HL-60 (cell line): ENCODE data around the gene ITGB2.
"Not testable (repeated sequence)": the region's sequence is repeated elsewhere in the genome, so short reads cannot be mapped to it uniquely, and the experiment has no call there.

Source experiments
- DNase-seq, 2 experiments: peaks; one replicate each; pipeline ENCODE4 v3.0.0-alpha.2; 2010 to 2020; ENCODE audit warnings: low read depth in 1 of 2, low spot score in 1 of 2
- H3K27ac ChIP-seq: fragments of 250-450 bp; sonication (Bioruptor Pico); replicated peaks from 2 replicates; pipeline ENCODE4 v1.5.1; 2020; ENCODE audit warnings: mild to moderate bottlenecking, moderate library complexity
- H3K27me3 ChIP-seq: fragments of 250-450 bp; sonication (Bioruptor Pico); 2 replicates; pipeline ENCODE4 v1.5.1; 2021; ENCODE audit warnings: mild to moderate bottlenecking, moderate library complexity; ENCODE audit not compliant: insufficient read depth, poor library complexity, severe bottlenecking
- H3K4me3 ChIP-seq: replicated peaks from 2 replicates; pipeline ENCODE4 v1.5.1; 2011; ENCODE audit warnings: mild to moderate bottlenecking, control low read depth, low read length; ENCODE audit not compliant: insufficient read depth
- CTCF ChIP-seq: IDR thresholded peaks from one replicate; pipeline ENCODE4 v1.5.1; 2011; ENCODE audit warnings: low read length, control low read depth, inconsistent platforms; ENCODE audit not compliant: insufficient read depth
- GABPA ChIP-seq: IDR thresholded peaks from 2 replicates; pipeline ENCODE4 v1.6.1; 2012; ENCODE audit warnings: low read depth
- POLR2AphosphoS5 ChIP-seq: IDR thresholded peaks from 2 replicates; pipeline ENCODE4 v1.6.1; 2012; ENCODE audit warnings: low read depth
- SPI1 ChIP-seq: IDR thresholded peaks from 2 replicates; pipeline ENCODE4 v1.6.1; 2012; ENCODE audit warnings: low read depth, mild to moderate bottlenecking, borderline replicate concordance
- TF ChIP-seq, protein P1 (sequence below): IDR thresholded peaks from 2 replicates; pipeline ENCODE4 v1.6.1; 2012; ENCODE audit warnings: low read depth; ENCODE audit not compliant: insufficient replicate concordance

The ITGB2 gene

GRCh38 chr21:44930543-44930981 is 9.9 kb upstream of the ITGB2 start:
- DNase-seq = peak in 1 of 2 experiments; percentile 23
- Histone ChIP-seq H3K27me3 (no peaks in the 10 kb centered on the region), H3K27ac (peak overlapping the region; percentile 24), H3K4me3 (no peak overlapping the region)
- TF ChIP-seq, protein P1, sequence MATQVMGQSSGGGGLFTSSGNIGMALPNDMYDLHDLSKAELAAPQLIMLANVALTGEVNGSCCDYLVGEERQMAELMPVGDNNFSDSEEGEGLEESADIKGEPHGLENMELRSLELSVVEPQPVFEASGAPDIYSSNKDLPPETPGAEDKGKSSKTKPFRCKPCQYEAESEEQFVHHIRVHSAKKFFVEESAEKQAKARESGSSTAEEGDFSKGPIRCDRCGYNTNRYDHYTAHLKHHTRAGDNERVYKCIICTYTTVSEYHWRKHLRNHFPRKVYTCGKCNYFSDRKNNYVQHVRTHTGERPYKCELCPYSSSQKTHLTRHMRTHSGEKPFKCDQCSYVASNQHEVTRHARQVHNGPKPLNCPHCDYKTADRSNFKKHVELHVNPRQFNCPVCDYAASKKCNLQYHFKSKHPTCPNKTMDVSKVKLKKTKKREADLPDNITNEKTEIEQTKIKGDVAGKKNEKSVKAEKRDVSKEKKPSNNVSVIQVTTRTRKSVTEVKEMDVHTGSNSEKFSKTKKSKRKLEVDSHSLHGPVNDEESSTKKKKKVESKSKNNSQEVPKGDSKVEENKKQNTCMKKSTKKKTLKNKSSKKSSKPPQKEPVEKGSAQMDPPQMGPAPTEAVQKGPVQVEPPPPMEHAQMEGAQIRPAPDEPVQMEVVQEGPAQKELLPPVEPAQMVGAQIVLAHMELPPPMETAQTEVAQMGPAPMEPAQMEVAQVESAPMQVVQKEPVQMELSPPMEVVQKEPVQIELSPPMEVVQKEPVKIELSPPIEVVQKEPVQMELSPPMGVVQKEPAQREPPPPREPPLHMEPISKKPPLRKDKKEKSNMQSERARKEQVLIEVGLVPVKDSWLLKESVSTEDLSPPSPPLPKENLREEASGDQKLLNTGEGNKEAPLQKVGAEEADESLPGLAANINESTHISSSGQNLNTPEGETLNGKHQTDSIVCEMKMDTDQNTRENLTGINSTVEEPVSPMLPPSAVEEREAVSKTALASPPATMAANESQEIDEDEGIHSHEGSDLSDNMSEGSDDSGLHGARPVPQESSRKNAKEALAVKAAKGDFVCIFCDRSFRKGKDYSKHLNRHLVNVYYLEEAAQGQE = no peak
- TF ChIP-seq GABPA = no peak
- no peak for TF ChIP-seq CTCF
- TF ChIP-seq POLR2AphosphoS5 = no peak
- no peak for TF ChIP-seq SPI1

DNA sequence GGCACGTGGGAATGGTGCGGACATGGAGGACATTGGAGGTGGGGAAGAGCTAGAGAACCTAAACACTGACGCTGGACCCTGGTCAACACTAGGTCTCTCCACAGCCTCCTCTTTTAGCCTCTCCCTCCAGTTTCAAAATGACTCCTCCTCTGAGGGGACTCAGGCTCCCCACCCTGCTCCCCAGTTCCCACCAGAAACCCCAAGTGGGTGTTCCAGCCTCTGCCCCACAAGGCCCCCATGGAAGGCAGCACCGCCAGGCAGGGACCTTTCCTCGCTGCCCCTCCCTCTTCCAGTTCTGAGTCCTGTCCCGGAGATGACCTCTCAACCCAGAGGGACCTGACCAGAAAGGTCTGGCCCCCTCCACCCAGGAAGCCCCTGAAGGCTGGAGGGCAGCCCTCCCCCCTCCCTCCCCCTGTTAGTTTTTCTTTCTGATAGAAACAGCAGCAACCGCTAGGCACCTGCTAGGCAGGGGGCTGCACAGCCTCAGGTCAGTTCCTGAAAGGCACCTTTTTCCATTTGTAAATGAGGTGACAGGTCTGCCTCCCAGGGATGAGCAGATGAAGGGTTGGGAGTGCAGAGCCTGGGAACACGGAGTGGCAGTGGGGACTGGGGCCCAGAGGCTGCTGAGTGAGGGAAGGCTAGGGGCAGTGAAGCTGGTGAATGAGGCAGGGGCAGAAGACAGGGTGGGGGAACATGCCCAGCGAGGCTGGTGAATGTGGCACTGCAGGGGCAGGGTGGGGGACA is 9.3 kb upstream of the ITGB2 start:
- no peak overlapping the region for H3K4me3 ChIP-seq
- H3K27ac ChIP-seq = no peak overlapping the region
- DNase-seq = no peak
- TF ChIP-seq SPI1 = no peak
- no peak for TF ChIP-seq GABPA
- TF ChIP-seq CTCF = no peak
- TF ChIP-seq POLR2AphosphoS5 = no peak
- TF ChIP-seq, protein P1 = no peak
- H3K27me3 ChIP-seq = no peaks in the 10 kb centered on the region

DNA sequence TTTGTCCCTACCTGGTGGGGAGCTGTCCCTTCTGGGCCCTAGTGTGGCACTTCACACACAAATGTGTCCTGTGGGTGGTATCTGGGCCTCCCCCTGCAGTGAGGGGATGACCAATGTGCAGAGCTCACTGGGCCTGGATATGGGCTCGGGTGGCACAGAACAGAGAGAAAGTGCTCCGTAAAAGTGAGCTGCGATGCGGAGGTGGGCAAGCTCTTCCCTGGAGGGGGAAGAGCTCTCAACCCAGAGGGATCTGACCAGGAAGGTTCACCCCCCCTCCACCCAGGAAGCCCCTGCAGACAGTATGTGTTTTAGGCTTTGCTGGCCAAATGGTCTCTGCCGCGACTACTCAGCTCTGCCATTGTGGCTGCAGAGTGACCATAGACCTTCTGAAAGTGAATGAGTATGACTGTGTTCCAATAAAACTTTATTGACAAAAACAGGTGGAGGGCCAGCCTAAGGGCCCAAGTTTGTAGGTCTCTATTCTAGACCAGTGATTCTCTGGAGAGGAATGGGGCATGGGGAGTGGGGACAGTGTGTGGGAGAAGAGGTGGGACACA is 8.6 kb upstream of the ITGB2 start:
- no peak for DNase-seq
- Histone ChIP-seq H3K4me3 (no peak overlapping the region), H3K27me3 (no peaks in the 10 kb centered on the region), H3K27ac (no peak overlapping the region)
- TF ChIP-seq, protein P1 = no peak
- TF ChIP-seq POLR2AphosphoS5 (no peak), GABPA (no peak), SPI1 (no peak), CTCF (no peak)

DNA sequence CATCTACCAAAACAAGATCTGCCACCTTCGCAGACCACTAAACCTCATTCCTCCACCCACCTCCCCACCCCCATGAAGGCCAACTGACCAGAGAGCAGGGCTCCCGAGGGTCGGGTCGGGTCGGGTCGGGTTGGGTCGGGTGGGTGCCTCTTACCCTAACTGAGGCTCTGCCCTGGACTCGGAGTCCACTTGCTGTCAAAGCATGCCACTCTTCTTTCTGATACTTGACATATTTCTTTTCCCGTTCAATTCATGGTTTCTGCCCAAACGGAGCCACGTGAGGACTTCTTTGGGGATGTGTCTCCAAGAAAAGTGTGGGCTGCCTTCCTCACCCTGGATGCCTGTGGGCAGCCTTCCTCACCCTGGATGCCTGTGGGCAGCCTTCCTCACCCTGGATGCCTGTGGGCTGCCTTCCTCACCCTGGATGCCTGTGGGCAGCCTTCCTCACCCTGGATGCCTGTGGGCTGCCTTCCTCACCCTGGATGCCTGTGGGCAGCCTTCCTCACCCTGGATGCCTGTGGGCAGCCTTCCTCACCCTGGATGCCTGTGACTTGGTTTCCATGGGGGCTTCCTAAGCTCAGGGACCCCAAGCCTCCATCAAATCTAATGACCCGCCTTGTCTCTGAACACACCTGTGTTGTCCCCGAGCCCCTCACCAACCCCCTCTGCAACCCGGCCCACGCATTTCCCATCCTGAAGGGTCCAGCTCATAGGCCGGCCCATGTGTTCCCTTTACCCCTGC is 8.0 kb upstream of the ITGB2 start:
- not testable (repeated sequence) for H3K27me3 ChIP-seq, H3K27ac ChIP-seq, DNase-seq
- H3K4me3 ChIP-seq = peak overlapping the region; percentile 40
